Measurements from ENCODE around the gene ZNF143.

DNA sequence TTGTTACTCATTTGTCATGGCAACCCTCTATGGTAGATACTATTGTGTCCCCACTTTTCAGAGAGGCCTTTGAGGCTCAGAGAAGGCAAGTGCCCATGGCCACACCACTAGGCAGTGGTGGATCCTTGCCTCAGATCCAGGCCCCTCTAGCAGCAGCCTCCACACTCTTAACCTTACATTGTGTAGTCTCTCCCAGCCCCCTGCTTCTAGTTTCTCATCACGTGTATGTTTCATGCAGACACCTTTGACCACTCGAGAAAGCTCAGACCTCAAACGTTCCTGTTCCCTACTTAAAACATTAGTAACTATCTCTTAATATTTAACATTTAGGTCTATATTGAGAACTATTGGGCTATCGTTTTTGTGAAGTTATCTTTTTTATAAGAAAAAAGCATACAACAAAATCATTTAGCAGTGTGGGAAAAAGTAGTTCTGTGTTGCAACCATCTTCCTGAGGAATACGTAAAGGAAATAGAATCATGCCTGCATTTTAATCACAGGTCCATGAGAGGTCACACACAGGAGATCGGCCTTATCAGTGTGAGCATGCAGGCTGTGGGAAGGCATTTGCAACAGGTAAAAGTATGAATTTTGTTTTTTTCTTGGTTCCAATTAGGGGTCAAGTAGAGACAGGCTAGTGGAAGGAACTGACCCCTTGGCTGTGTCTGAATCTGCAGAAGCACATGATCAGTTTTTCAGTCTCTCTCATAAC, 35.1 kb downstream of the ZNF143 start:
- TF ChIP-seq GATA2 (IDR thresholded peaks at IDR 0.05; ENCODE audit: low read depth, low read length) (no peak), GATA3 (IDR thresholded peaks at IDR 0.05; ENCODE audit: low read depth, low read length) (no peak)

All from SH-SY5Y (cell line).